Fibroblast of lung (primary cell): ENCODE results near the gene HYKK. TPM values are rescaled to one million over a fixed set of nuclear protein-coding genes. Genes with fewer than 3 reads are reported as not detected.

ENCODE experiments used
- DNase-seq, 2 donors: peaks; one replicate each; pipeline versions ENCODE4 v3.0.0 to v3.0.0-alpha.2; 2010; ENCODE audit warnings: low read depth in 2 of 2
- H2AFZ ChIP-seq: 2 replicates; pipeline ENCODE4 v1.5.1; 2012; ENCODE audit warnings: low read length, control low read depth, inconsistent platforms
- H3K27ac ChIP-seq: 2 replicates; pipeline ENCODE4 v1.5.1; 2011; ENCODE audit warnings: low read length, control low read depth; ENCODE audit not compliant: insufficient read depth
- H3K27me3 ChIP-seq: 2 replicates; pipeline ENCODE4 v1.5.1; 2011; ENCODE audit warnings: mild to moderate bottlenecking, low read length; ENCODE audit not compliant: control insufficient read depth, insufficient read depth
- H3K36me3 ChIP-seq: 2 replicates; pipeline ENCODE4 v1.5.1; 2011; ENCODE audit warnings: low read length; ENCODE audit not compliant: control insufficient read depth, insufficient read depth
- H3K4me1 ChIP-seq: 2 replicates; pipeline ENCODE4 v1.5.1; 2011; ENCODE audit warnings: low read length; ENCODE audit not compliant: control insufficient read depth, insufficient read depth; ENCODE audit errors: extremely low read depth
- H3K4me2 ChIP-seq: 2 replicates; pipeline ENCODE4 v1.5.1; 2011; ENCODE audit warnings: low read length, control low read depth; ENCODE audit not compliant: insufficient read depth; ENCODE audit errors: extremely low read depth
- H3K4me3 ChIP-seq, 4 experiments: fragments of 200-600 bp in 1 of 4; sonication (generic) in 1 of 4; replicated peaks in 1 of 4; 2 replicates each; pipeline ENCODE4 v1.5.1; 2011 to 2016; ENCODE audit warnings: low read length in 4 of 4, low read depth in 3 of 4, mild to moderate bottlenecking in 3 of 4, control low read depth in 2 of 4, inconsistent platforms in 1 of 4, mixed read lengths in 1 of 4; ENCODE audit not compliant: insufficient read depth in 1 of 4; ENCODE audit errors: control extremely low read depth in 1 of 4
- H3K79me2 ChIP-seq: 2 replicates; pipeline ENCODE4 v1.5.1; 2012; ENCODE audit warnings: mild to moderate bottlenecking, low read length, inconsistent platforms; ENCODE audit not compliant: control insufficient read depth, insufficient read depth
- H3K9ac ChIP-seq: 2 replicates; pipeline ENCODE4 v1.5.1; 2011; ENCODE audit warnings: mild to moderate bottlenecking, low read length, control low read depth; ENCODE audit not compliant: insufficient read depth
- H3K9me3 ChIP-seq: 2 replicates; pipeline ENCODE4 v1.5.1; 2012; ENCODE audit warnings: low read depth, low read length; ENCODE audit not compliant: control insufficient read depth, insufficient read depth
- H4K20me1 ChIP-seq: 2 replicates; pipeline ENCODE4 v1.5.1; 2011; ENCODE audit warnings: low read length; ENCODE audit not compliant: control insufficient read depth, insufficient read depth; ENCODE audit errors: extremely low read depth
- CTCF ChIP-seq, 2 donors: IDR thresholded peaks in 1 of 2; conservative IDR thresholded peaks in 1 of 2; 1 replicate in 1 of 2; 2 replicates in 1 of 2; pipeline ENCODE4 v1.5.1; 2011 to 2012; ENCODE audit warnings: low read length in 2 of 2, control low read depth in 1 of 2, inconsistent platforms in 1 of 2, low read depth in 1 of 2, mild to moderate bottlenecking in 1 of 2
- EZH2 ChIP-seq: IDR thresholded peaks from 2 replicates; pipeline ENCODE4 v1.5.1; 2012; ENCODE audit warnings: low read length, control low read depth, mild to moderate bottlenecking; ENCODE audit errors: missing control alignments
- polyA plus RNA-seq, 2 donors: library from polyadenylated mRNA; depleted of rRNA in 1 of 2; stranded (reverse) in 1 of 2; unstranded in 1 of 2; fragments of >200 nt; gene quantifications; 2 replicates each; pipeline ENCODE4 v1.2.1, GENCODE V29; 2011 to 2012; ENCODE audit warnings: missing spikeins in 1 of 2
- total RNA-seq: library from RNA; depleted of rRNA; stranded (reverse); fragments of >200 nt; gene quantifications from 2 replicates; pipeline ENCODE4 v1.2.1, GENCODE V29; 2014

Gene HYKK
- total and polyA plus RNA-seq, 2 donors (not counting 1 experiment from before 2014, with no cell fraction given): 2.0 to 3.6 TPM

- H2AFZ ChIP-seq: no peak overlapping the region
- H3K36me3 ChIP-seq: no peaks in the 10 kb centered on the region
- H3K4me1 ChIP-seq: peaks cover 3% of the 10 kb centered on the region
- peaks cover 5% of the 10 kb centered on the region for H3K27me3 ChIP-seq
- TF ChIP-seq EZH2 (no peak), CTCF (conservative IDR thresholded peaks at IDR 0.05 in 1 of 2, IDR thresholded peaks at IDR 0.05 in 1 of 2; ENCODE audit: low read depth in 1 of 2, low read length in 2 of 2) (no peak)
- no peak overlapping the region for H3K27ac ChIP-seq
- H3K9me3 ChIP-seq: no peaks in the 10 kb centered on the region
- H3K4me3 ChIP-seq: peak overlapping the region in 1 of 4 experiments; percentile 57
- no peak overlapping the region for H3K4me2 ChIP-seq
- no peaks in the 10 kb centered on the region for H4K20me1 ChIP-seq
- H3K9ac ChIP-seq: no peak overlapping the region
- no peak for DNase-seq
- H3K79me2 ChIP-seq: no peaks in the 10 kb centered on the region
These were observed 57.3 kb downstream of the HYKK start for GRCh38 chr15:78564743-78565096.

GRCh38 chr15:78565097-78565950 is 57.9 kb downstream of the HYKK start, which contains the start of gene CHRNA5:
TSS of gene CHRNA5 (plus strand) at chr15:78565520. CDS start at chr15:78565720, 200 bp downstream.
- Histone ChIP-seq H3K4me1 (peaks cover 3% of the 10 kb centered on the region), H3K27me3 (peaks cover 5% of the 10 kb centered on the region), H3K79me2 (no peaks in the 10 kb centered on the region), H3K4me3 (peak within 1 kb of the TSS; percentile 57 to 82 (median 66)), H4K20me1 (no peaks in the 10 kb centered on the region), H3K27ac (no peak within 1 kb of the TSS), H3K9ac (peak within 1 kb of the TSS; percentile 42), H3K4me2 (peak within 1 kb of the TSS; percentile 98), H2AFZ (peak within 1 kb of the TSS; percentile 80), H3K9me3 (no peaks in the 10 kb centered on the region), H3K36me3 (no peaks in the 10 kb centered on the region)
- TF ChIP-seq EZH2: no peak
- TF ChIP-seq CTCF (conservative IDR thresholded peaks at IDR 0.05 in 1 of 2, IDR thresholded peaks at IDR 0.05 in 1 of 2; ENCODE audit: low read depth in 1 of 2, low read length in 2 of 2): no peak
- peak; percentile 79 to 80 for DNase-seq

GRCh38 chr15:78565951-78566774 is 58.8 kb downstream of the HYKK start:
- H3K79me2 ChIP-seq: no peaks in the 10 kb centered on the region
- H2AFZ ChIP-seq: peak overlapping the region; percentile 80
- no peak overlapping the region for H3K9ac ChIP-seq
- peak overlapping the region; percentile 98 for H3K4me2 ChIP-seq
- no peak overlapping the region for H3K27ac ChIP-seq
- H3K4me1 ChIP-seq: peaks cover 3% of the 10 kb centered on the region
- H3K9me3 ChIP-seq: no peaks in the 10 kb centered on the region
- H3K27me3 ChIP-seq: peaks cover 5% of the 10 kb centered on the region
- H4K20me1 ChIP-seq: no peaks in the 10 kb centered on the region
- peak overlapping the region; percentile 57 to 82 (median 66) for H3K4me3 ChIP-seq
- no peaks in the 10 kb centered on the region for H3K36me3 ChIP-seq
- peak; percentile 12 to 33 for TF ChIP-seq CTCF (conservative IDR thresholded peaks at IDR 0.05 in 1 of 2, IDR thresholded peaks at IDR 0.05 in 1 of 2; ENCODE audit: low read depth in 1 of 2, low read length in 2 of 2)
- TF ChIP-seq EZH2: no peak
- DNase-seq: peak; percentile 15 to 16
